NCI-H187 (cell line): ENCODE data around the gene CADPS.

Experiments
- DNase-seq, 2 experiments: peaks; one replicate each; lab custom pipeline; 2025; lab: John Stamatoyannopoulos, UW

Gene CADPS

GRCh38 chr3:62811119-62811518 lies 64.1 kb downstream of the CADPS start:
- DNase-seq, result no peak

DNA sequence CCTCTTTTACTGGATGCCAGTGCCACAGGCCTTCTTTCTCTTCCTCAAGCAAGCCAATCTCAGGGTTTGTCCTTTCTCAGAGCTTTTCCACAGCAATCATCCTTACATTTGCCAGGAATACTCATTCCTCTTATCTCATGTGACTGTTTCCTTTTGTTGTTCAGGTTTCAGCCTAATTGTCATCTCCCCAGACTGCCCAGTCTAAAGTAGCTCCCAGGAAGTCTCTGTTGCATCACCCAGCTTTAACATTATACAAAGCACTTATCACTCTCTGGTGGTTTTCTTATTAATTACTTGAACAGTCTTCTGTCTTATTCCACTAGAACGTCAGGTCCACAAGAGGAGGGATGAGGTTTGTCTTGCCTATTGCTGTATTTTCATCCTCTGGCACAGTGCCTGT lies 65.8 kb downstream of the CADPS start:
- DNase-seq, result no peak

GRCh38 chr3:62805580-62806277 lies 69.5 kb downstream of the CADPS start:
- no peak for DNase-seq

DNA sequence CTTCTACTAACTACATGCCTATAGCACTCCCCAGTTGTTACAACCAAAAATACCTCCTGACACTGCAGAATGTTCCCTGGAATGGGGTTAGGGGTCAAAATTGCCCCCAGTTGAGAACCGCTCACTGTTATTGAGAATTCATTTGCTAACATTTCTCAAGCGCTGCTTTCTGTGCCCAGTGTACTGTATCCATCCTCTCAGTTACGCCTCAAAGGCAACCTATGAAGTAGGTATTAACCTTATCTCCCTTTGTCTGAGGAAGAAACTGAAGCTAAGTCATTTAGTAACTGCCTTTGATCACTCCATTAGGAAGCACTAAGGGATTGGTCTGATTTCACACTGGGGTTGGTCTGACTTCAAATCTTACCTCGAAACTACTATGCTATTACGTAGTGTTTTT lies 70.1 kb downstream of the CADPS start:
- DNase-seq, result no peak

DNA sequence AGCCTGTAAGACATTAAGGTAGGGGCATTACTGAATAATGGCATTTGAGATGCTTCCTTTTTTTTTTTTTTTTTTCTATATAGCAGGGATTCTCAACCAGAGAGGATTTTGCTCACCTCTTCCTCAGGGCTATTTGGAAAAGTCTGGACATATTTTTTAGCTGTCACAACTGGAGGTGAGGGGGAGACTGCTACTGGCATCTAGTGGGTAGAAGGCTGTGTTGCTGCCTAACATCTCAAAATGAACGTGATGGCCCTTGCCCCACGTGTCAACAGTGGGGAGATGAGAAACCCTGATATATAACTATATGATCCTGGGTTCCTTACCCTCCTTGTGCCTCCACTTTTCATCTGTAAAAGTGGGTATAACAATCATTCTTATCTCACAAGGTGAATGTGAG lies 71.9 kb downstream of the CADPS start:
- no peak for DNase-seq

DNA sequence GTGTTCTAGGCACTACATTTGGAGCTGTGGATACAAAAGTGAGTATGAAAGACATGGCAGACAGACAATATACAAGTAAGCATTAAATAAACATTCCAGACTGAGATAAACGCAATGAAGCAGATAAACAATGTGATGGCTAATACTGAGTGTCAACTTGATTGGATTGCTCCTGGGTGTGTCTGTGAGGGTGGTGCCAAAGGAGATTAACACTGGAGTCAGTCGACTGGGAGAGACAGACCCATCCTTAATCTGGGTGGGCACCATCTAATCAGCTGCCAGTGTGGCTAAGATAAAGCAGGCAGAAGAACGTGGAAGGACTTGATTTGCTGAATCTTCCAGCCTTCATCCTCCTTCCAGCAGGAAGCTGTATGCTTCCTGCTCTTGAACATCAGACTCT lies 77.2 kb downstream of the CADPS start:
- DNase-seq, result no peak

DNA sequence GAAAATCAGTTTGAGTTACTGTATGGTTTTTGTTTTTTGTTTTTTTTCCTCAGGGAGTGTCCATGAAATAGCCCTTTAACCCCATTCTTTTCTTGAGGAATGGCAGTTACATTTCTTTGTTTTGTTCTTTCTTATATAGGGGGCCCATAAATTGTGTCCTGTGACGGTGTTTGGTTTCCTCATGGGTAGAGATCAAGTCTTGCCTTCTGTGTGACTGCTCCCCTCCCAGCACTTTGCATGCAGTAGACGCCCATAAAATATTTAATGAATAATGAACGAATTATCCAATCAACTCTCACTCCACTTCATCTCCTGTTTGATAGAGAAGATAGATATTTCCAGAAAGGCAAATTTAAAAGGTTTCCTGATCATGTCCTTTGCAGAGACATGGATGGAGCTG lies 78.1 kb downstream of the CADPS start:
- DNase-seq, result no peak

GRCh38 chr3:62795978-62796657 lies 79.1 kb downstream of the CADPS start:
- no peak for DNase-seq

DNA sequence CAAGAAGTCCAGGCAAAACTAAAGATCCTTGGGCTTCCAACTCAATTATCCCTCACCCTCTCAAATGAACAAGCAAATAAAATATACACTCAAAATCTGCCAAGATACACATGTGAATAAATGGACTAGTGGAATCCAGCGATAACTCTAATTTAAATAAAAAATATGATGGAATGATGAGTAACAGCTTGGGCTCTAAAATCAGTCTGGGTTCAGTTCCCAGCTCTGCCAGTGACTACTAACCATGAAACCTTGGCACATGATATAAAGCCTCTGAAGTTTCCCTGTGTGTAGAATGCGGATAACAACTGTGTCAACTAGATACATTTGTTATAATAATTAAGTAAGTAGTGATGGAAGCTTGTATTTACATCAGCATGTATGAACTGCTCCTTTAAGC lies 81.3 kb downstream of the CADPS start:
- no peak for DNase-seq

GRCh38 chr3:62785384-62785783 lies 89.8 kb downstream of the CADPS start:
- DNase-seq, result no peak

DNA sequence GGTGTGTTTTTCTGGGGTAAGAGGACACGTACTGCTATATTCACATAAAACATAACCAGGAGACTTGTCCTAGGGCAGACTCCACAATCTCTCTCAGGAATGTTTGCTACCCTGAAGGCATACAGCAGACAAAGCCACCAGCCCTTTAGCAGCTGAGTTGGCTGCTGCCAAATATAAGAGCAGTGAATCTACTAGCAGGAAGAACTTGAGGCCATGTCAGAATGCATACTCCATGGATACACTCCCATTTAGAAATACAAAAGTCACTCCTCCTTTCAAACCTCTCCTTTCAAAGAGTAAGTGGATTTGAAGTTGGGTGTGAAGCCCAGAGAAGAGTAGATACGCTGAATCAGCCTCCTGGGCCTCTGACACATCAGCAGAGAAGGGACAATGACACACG lies 94.1 kb downstream of the CADPS start:
- no peak for DNase-seq

GRCh38 chr3:62777674-62778073 lies 97.5 kb downstream of the CADPS start:
- DNase-seq, result no peak

DNA sequence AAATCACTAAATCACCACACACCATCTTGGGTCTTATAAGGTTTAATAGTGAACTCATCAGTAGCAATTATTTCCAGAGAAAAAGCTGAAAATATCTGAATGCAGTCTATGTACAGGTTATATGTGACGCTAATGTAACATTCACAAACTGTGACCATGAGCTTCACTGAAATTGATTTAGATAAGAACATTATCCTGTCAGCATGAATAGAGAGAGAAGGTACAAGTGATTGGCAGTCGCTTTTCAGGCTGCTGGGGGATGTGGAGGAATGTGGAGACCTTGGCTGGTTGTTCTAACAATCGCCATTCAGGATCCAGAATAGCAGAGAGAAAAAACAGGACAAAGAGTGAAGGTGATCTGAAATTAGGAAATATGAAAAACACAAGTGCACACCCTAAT lies 98.1 kb downstream of the CADPS start:
- no peak for DNase-seq

GRCh38 chr3:62774221-62774620 lies 101.0 kb downstream of the CADPS start:
- DNase-seq, result no peak

DNA sequence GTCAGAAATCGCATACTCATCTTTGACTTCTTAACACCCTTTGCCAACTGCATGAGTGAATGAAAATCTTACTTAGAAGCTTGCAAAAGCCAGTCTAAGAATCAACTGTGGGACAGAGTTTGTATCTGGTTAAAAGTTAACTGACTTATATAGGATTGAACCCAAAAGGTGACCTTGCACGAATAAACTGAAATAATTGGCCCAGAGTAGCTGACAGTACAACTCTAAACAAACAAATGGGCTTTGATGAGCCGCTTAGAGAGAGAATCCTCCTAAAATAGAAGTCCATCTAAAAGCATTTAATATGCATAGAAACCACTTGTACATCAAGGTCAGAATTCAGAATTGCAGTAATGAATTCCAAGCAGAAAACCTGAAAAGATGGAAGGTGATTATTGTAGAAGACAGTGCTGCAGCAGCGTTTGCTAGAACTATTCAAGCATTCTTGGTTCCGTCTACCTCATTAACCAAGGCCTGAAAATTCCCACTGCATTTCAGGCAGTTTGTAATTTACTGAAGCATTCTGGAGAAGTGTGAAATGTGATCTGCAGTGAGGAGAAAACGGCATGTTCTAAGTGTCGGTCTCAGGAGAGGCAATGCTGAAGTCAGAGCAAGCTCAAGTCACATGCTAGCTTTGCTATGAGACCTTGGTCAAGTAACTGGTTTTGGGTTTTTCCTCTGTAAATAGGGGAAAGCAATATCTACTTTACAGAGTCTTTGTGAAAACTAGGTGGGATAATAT lies 103.7 kb downstream of the CADPS start:
- DNase-seq, result peak in 1 of 2 experiments; percentile 12

GRCh38 chr3:62768896-62769295 lies 106.3 kb downstream of the CADPS start:
- DNase-seq, result no peak

GRCh38 chr3:62761711-62762110 lies 113.5 kb downstream of the CADPS start:
- no peak for DNase-seq

DNA sequence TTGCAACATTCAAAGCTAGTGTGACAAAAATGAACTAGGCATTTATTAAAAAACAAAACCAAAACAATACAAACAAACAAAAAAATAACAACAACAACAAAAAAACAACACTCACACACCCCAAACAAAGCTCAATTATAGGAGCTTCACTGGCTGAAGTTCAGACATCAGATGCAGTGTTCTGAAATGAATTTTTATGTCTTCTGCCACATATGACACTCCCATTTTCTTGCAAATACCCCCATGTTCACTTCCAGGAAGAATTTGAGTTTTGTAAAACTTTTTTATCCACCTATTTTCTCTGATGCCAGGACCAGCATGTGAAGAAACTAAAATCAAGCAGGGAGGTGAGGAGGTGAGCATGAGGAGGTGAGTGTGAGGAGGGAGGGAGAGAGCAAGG lies 113.9 kb downstream of the CADPS start:
- no peak for DNase-seq

GRCh38 chr3:62758296-62759066 lies 116.7 kb downstream of the CADPS start:
- no peak for DNase-seq

DNA sequence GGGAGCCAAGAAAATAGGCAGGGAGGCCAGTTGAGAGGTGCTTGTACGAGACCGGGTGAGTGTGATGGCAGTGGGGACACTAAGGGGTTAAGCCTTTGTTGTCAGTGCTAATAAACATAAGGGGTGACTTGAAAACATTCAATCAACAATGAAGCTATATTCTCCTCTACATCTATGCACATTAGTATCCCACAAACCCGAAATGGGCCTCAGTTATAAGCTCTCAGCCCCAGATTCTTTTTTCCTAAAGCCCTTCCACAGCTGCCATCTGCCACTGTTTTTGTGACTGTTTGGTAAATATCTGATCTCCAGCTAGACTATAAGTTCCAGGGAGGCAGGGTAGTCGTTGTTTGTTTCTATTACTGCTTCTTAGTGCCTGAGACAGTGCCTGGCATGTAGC lies 118.2 kb downstream of the CADPS start:
- DNase-seq, result no peak

DNA sequence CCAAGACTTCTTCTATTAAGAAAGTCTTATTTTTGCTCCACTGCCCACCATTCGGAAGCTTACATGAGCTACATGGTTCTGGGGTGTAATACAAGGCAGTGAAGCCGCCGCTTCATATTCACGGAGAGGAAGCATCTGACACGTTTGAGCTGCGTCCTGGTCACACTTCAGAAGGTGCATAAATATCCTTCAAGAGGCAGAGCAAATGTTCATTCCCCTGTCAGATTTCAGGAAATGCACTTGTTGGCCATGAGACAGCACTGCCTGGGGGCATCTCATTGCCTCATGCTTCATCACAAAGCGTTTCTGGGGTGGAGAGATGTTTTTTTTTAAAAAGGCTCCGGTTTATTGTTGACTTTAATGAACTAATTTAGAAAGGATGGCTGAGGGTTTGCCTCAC lies 119.9 kb downstream of the CADPS start:
- no peak for DNase-seq

DNA sequence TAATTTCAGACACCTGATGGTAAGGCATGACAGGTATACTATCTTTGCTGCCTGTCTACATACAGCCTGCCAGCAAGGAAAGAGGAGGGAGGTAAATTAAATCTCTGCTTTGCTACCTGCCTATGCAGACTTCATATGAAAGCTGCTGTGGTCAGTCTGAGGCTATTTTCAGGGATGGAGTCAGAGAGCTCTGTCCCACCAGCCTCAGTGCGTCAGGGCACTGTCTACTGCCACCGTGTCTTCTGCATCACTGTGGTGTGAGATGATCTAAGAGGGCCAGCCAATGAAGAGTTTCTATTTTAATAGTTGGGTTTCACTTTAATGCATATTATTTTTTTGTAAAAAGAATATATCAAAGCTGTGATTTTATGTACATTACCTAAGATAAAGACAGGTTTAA lies 125.6 kb downstream of the CADPS start:
- no peak for DNase-seq

DNA sequence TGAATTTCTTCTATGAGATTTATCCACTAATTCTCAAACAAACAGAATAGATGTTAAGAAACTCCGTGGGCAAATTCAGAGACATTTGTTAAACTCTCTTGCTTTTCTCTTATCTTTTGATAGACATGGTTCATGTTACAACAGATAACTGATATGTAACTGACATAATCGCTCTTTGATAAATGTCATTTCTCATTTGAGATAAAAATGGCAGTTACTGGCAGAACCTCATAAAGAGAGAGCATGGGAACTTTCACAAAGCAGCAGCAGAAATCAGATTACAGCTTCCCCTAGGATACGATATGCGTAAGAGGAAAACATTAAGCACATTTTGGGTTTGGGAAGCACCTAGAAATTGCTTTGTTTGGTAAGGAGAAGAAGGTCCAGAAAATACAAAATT lies 126.1 kb downstream of the CADPS start:
- no peak for DNase-seq
